H1 (cell line): ENCODE measurements around the gene CASP3. TPM values are rescaled to one million over a fixed set of nuclear protein-coding genes. Genes with fewer than 3 reads are reported as not detected.

Source experiments
- JUN ChIP-seq: IDR thresholded peaks from 2 replicates; pipeline ENCODE4 v1.6.1; 2011; ENCODE audit warnings: low read depth, mild to moderate bottlenecking, improper control_type of control experiment, low read length
- RXRA ChIP-seq: IDR thresholded peaks from 2 replicates; pipeline ENCODE4 v1.6.1; 2011; ENCODE audit warnings: low read depth, mild to moderate bottlenecking, low read length, moderate library complexity; ENCODE audit not compliant: insufficient read depth
- SIRT6 ChIP-seq: IDR thresholded peaks from one replicate; pipeline ENCODE4 v1.7.1; 2012; ENCODE audit warnings: low read length, inconsistent platforms
- SRF ChIP-seq: IDR thresholded peaks from 2 replicates; pipeline ENCODE4 v1.6.1; 2011; ENCODE audit warnings: mild to moderate bottlenecking, low read depth, low read length, moderate library complexity
- TAF7 ChIP-seq: optimal IDR thresholded peaks from 2 replicates; pipeline ENCODE3; 2011; ENCODE audit warnings: low read depth, mild to moderate bottlenecking, inconsistent platforms, low read length, moderate library complexity, borderline replicate concordance
- TBP ChIP-seq: IDR thresholded peaks from 2 replicates; pipeline ENCODE4 v1.6.1; 2011; ENCODE audit warnings: low read depth, low read length, improper control_type of control experiment
- polyA plus RNA-seq, 7 experiments: library from polyadenylated mRNA; depleted of rRNA in 3 of 7; stranded (reverse) in 5 of 7; unstranded in 2 of 7; fragments of >200 nt in 5 of 7; fragments of 200-250 nt in 2 of 7; gene quantifications; 1 replicate in 5 of 7; 2 replicates in 1 of 7; 4 replicates in 1 of 7; pipeline versions ENCODE4 v1.2.1 to v1.2.3, GENCODE V29; 2011 to 2013; ENCODE audit warnings: missing spikeins in 2 of 7, mixed read lengths in 2 of 7
- total RNA-seq: library from RNA; stranded (reverse); fragmentation: NEBNext Ultra II Directional; extraction: Animal tissue kit (Norgen Biotek cat#: 25700); gene quantifications from 2 replicates; pipeline ENCODE4 v1.2.1, GENCODE V29; 2021

Gene CASP3
- total and polyA plus RNA-seq, 2 of the 8 experiments (the other 6 are each of a cell fraction or from before 2014, with no cell fraction given), result 27.8 to 82.5 TPM

- TF ChIP-seq SRF (no peak), SIRT6 (no peak), TBP (no peak), JUN (no peak), RXRA (no peak), TAF7 (no peak)
Measured at GRCh38 chr4:184599492-184600135, 49.6 kb downstream of the CASP3 start (continued).
